GM10248 (cell line): Measurements from ENCODE around the gene HCRTR1.

ENCODE experiments used
- CTCF ChIA-PET: fragments of 300-600 bp; sonication (Branson Sonifier 250); formaldehyde crosslinking; extraction: SDS; loops from one replicate; lab custom pipeline; 2021; ENCODE audit warnings: antibody characterized with exemption; lab: Yijun Ruan, JAX
- POLR2A ChIA-PET: fragments of 350-650 bp; sonication (Branson Sonifier 250); formaldehyde crosslinking; extraction: SDS; loops from one replicate; lab custom pipeline; 2020; ENCODE audit warnings: antibody characterized with exemption; lab: Yijun Ruan, JAX
- DNase-seq: peaks from one replicate; pipeline ENCODE4 v3.0.0; 2012; ENCODE audit errors: extremely low spot score
- CTCF ChIP-seq: IDR thresholded peaks from 2 replicates; pipeline ENCODE4 v1.5.1; 2012; ENCODE audit warnings: mild to moderate bottlenecking, low read depth; ENCODE audit errors: extremely low read depth, missing control alignments, control extremely low read depth

The HCRTR1 gene

GRCh38 chr1:31647106-31647505 is 29.6 kb downstream of the HCRTR1 start:
- TF ChIP-seq CTCF, result no peak
- DNase-seq, result no peak
- ChIA-PET CTCF (no interaction called here), POLR2A (no interaction called here)

GRCh38 chr1:31648190-31648589 is 30.7 kb downstream of the HCRTR1 start:
- DNase-seq, result no peak
- ChIA-PET CTCF (no interaction called here), POLR2A (interaction anchor here (0.6 to 0.7 kb wide), 2 partner anchors 67 to 305 kb away, joined by 8 read pairs; no protein-coding TSS in a partner anchor)
- TF ChIP-seq CTCF, result no peak

DNA sequence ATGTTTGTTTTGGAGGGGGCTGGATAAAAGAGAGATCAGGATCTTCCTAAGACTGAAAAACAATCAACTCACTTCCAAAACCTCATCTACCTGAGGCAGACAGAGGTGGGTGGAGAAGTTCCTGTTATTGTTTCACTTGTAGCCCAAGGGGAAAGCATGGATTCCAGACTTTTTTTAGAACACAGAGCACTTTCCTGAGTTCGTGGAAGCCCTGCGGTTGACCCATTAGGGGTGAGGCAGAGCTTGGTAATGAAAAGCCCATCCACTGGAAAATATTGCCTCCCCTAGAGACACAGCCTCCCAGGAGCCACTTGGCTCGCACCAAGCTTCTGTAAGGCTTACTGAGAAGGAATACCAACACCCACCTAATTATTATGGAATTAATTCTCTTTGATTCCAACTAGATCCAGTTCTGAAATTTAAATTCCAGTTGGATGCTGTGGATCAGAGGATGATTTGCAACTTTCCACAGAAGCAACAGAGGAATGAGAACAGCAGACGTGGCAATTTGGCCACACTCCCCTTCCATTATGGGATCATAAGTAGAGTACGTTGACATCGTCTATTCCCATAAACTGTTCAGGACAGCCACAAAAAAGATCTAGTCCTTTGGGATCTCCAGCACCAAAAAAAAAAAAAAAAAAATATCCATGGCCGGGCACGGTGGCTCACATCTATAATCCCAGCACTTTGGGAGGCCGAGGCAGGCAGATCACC is 31.3 kb downstream of the HCRTR1 start:
- ChIA-PET CTCF (interaction anchor here (4.3 kb wide), 1 partner anchor 15 kb away, joined by 22 read pairs; no protein-coding TSS in a partner anchor), POLR2A (interaction anchor here (0.7 kb wide), 1 partner anchor 68 kb away, joined by 8 read pairs; no protein-coding TSS in a partner anchor)
- no peak for TF ChIP-seq CTCF
- no peak for DNase-seq

- ChIA-PET POLR2A (no interaction called here), CTCF (interaction anchor here (1.0 to 4.3 kb wide), 8 partner anchors 11 to 139 kb away, joined by 3 to 22 read pairs (median 4); no protein-coding TSS in a partner anchor)
- DNase-seq, result no peak
- no peak for TF ChIP-seq CTCF
Observed at GRCh38 chr1:31650161-31651088, 32.9 kb downstream of the HCRTR1 start.

- DNase-seq, result no peak
- TF ChIP-seq CTCF, result no peak
- POLR2A ChIA-PET, result no interaction called here
- CTCF ChIA-PET, result interaction anchor here (1.0 to 4.3 kb wide), 8 partner anchors 10 to 138 kb away, joined by 3 to 22 read pairs (median 4); no protein-coding TSS in a partner anchor
Observed at GRCh38 chr1:31651089-31651420, 33.6 kb downstream of the HCRTR1 start.

GRCh38 chr1:31651766-31652165 is 34.3 kb downstream of the HCRTR1 start:
- no peak for TF ChIP-seq CTCF
- ChIA-PET POLR2A (no interaction called here), CTCF (interaction anchor here (1.0 to 4.3 kb wide), 6 partner anchors 10 to 138 kb away, joined by 3 to 22 read pairs (median 5); no protein-coding TSS in a partner anchor)
- no peak for DNase-seq
